SK-N-MC (cell line): Measurements from ENCODE around the gene DST.

Experiments used
- EZH2 ChIP-seq: fragments of 200-600 bp; sonication (generic); IDR thresholded peaks from one replicate; pipeline ENCODE4 v1.6.1; 2017; ENCODE audit warnings: antibody characterized with exemption
- POLR2AphosphoS5 ChIP-seq: IDR thresholded peaks from 2 replicates; pipeline ENCODE4 v1.6.1; 2012; ENCODE audit warnings: mild to moderate bottlenecking, low read depth, low read length, borderline replicate concordance

DNA sequence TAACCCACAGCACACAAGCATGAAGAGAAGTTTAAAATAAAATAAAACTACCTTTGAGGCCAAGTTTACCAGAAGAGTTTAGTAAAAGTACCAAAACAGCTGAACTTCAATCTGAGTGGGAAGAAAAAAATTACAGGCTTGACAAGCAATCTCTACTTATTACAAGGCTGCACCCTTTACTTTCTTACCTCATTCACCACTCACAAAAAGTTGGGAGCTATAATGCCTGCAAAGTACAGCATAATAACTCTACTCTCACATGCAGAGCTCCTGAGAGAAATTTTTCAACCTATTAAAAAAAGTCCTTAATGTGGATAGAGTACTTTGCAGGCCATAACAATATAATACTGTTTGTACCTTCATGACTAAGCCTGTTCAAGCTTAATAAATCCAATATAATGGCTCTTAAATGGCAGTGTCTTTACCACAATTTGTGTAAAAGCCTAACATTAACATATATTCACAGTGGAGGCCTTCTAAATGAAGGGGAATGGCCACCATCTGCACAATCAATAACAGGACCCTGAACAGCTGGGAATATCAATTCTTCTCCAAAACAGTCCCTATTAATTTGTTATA lies 103.1 kb downstream of the DST start:
- TF ChIP-seq POLR2AphosphoS5 = no peak
- TF ChIP-seq EZH2 = no peak
